ENCODE results near the gene SLC9C1. TPM values are rescaled to one million over a fixed set of nuclear protein-coding genes. Genes with fewer than 3 reads are reported as not detected.

The SLC9C1 gene
- total RNA-seq, 1 experiment from 2014 or later: 0.79 TPM

GRCh38 chr3:112273536-112273935, 20.5 kb downstream of the SLC9C1 start:
- DNase-seq (ENCODE audit: low read depth, low spot score) (no peak), ATAC-seq (no peak)
- BruUV-seq (replicated peaks): no TSS peak
- CTCF ChIA-PET: no interaction called here
- Histone ChIP-seq H2AFZ (ENCODE audit: low read depth, low read length, poor library complexity, severe bottlenecking) (no peak overlapping the region), H3K36me3 (ENCODE audit: control insufficient read depth in 1 of 2, insufficient read depth in 2 of 2, low read length in 2 of 2) (no peaks in the 10 kb centered on the region), H3K27me3 (ENCODE audit: insufficient read depth, low read length) (no peaks in the 10 kb centered on the region), H4K20me1 (ENCODE audit: insufficient read depth) (no peaks in the 10 kb centered on the region), H3K9me3 (ENCODE audit: control insufficient read depth in 1 of 2, insufficient read depth in 1 of 2, low read depth in 1 of 2, low read length in 2 of 2) (no peaks in the 10 kb centered on the region), H3K4me1 (ENCODE audit: control insufficient read depth in 1 of 2, insufficient read depth in 2 of 2, low read length in 2 of 2) (no peaks in the 10 kb centered on the region), H3K9ac (ENCODE audit: low read length) (no peak overlapping the region), H3K79me2 (ENCODE audit: insufficient read depth, low read length) (no peaks in the 10 kb centered on the region), H3K9me2 (ENCODE audit: insufficient read depth) (0 out of 2 replicates have a peak, but pooled peaks cover 4% of the 10 kb centered on the region), H3K27ac (ENCODE audit: low read depth, low read length) (no peak overlapping the region), H3K4me2 (ENCODE audit: low read length) (no peak overlapping the region), H3K4me3 (replicated peaks in 1 of 2; ENCODE audit: low read depth in 1 of 2, low read length in 2 of 2) (no peak overlapping the region)
- no peak for TF ChIP-seq CBX3 (IDR thresholded peaks at IDR 0.05; ENCODE audit: low read depth)
- no peak for TF ChIP-seq MAX (IDR thresholded peaks at IDR 0.05)
- TF ChIP-seq JUND (IDR thresholded peaks at IDR 0.05): no peak
- TF ChIP-seq SP1 (IDR thresholded peaks at IDR 0.05; ENCODE audit: low read depth): no peak
- no peak for TF ChIP-seq EZH2 (IDR thresholded peaks at IDR 0.05)
- no peak for TF ChIP-seq EGR1 (IDR thresholded peaks at IDR 0.05; ENCODE audit: low read depth)
- TF ChIP-seq RAD21 (IDR thresholded peaks at IDR 0.05; ENCODE audit: low read depth): no peak
- no peak for TF ChIP-seq POLR2A (IDR thresholded peaks at IDR 0.05; ENCODE audit: borderline replicate concordance, extremely low read depth, insufficient read depth, insufficient read length)
- intact Hi-C loops (cut with micrococcal nuclease): no loop called here
- RAD21 ChIA-PET (ENCODE audit: low non-redundant PET in 1 of 2, low total read pairs in 2 of 2, uncharacterized antibody in 2 of 2, unreplicated experiment in 2 of 2): no interaction called here
- POLR2A ChIA-PET: no interaction called here

GRCh38 chr3:112261742-112262141, 32.3 kb downstream of the SLC9C1 start:
- no peak overlapping the region for H3K4me2 ChIP-seq (ENCODE audit: low read length)
- no peaks in the 10 kb centered on the region for H4K20me1 ChIP-seq (ENCODE audit: insufficient read depth)
- ATAC-seq (no peak), DNase-seq (ENCODE audit: low read depth, low spot score) (no peak)
- no peak for TF ChIP-seq CEBPB (IDR thresholded peaks at IDR 0.05; ENCODE audit: low read depth)
- no peak for TF ChIP-seq EZH2phosphoT487 (IDR thresholded peaks at IDR 0.05; ENCODE audit: borderline replicate concordance)
- TF ChIP-seq CBX3 (IDR thresholded peaks at IDR 0.05; ENCODE audit: low read depth): no peak
- TF ChIP-seq ATF3 (IDR thresholded peaks at IDR 0.05): no peak
- TF ChIP-seq EGR1 (IDR thresholded peaks at IDR 0.05; ENCODE audit: low read depth): no peak
- no peak for TF ChIP-seq POLR2AphosphoS5 (IDR thresholded peaks at IDR 0.05; ENCODE audit: low read depth, low read length)
- no peak for TF ChIP-seq POLR2A (IDR thresholded peaks at IDR 0.05; ENCODE audit: borderline replicate concordance, extremely low read depth, insufficient read depth, insufficient read length)
- no peaks in the 10 kb centered on the region for H3K79me2 ChIP-seq (ENCODE audit: insufficient read depth, low read length)
- no peaks in the 10 kb centered on the region for H3K4me1 ChIP-seq (ENCODE audit: control insufficient read depth in 1 of 2, insufficient read depth in 2 of 2, low read length in 2 of 2)
- no peaks in the 10 kb centered on the region for H3K9me3 ChIP-seq (ENCODE audit: control insufficient read depth in 1 of 2, insufficient read depth in 1 of 2, low read depth in 1 of 2, low read length in 2 of 2)
- ChIA-PET RAD21 (ENCODE audit: low non-redundant PET in 1 of 2, low total read pairs in 2 of 2, uncharacterized antibody in 2 of 2, unreplicated experiment in 2 of 2) (no interaction called here), POLR2A (no interaction called here), CTCF (interaction anchor here (1.4 kb wide), 1 partner anchor 32 kb away, joined by 5 read pairs; the partner anchor contains the start of gene SLC9C1)
- H3K9me2 ChIP-seq (ENCODE audit: insufficient read depth): no peaks in the 10 kb centered on the region
- intact Hi-C loops (cut with micrococcal nuclease): no loop called here
- no peak overlapping the region for H2AFZ ChIP-seq (ENCODE audit: low read depth, low read length, poor library complexity, severe bottlenecking)
- H3K36me3 ChIP-seq (ENCODE audit: control insufficient read depth in 1 of 2, insufficient read depth in 2 of 2, low read length in 2 of 2): no peaks in the 10 kb centered on the region
- H3K4me3 ChIP-seq (replicated peaks in 1 of 2; ENCODE audit: low read depth in 1 of 2, low read length in 2 of 2): no peak overlapping the region
- H3K9ac ChIP-seq (ENCODE audit: low read length): no peak overlapping the region
- BruUV-seq (replicated peaks): no TSS peak
- H3K27me3 ChIP-seq (ENCODE audit: insufficient read depth, low read length): no peaks in the 10 kb centered on the region
- no peak overlapping the region for H3K27ac ChIP-seq (ENCODE audit: low read depth, low read length)

All from HCT116 (cell line).